GM18909 (cell line): ENCODE data around the gene GPR132.
"Not testable (repeated sequence)": the region's sequence is repeated elsewhere in the genome, so short reads cannot be mapped to it uniquely, and the experiment has no call there.

ENCODE experiments used
- ATAC-seq: cut with Tn5 transposase; IDR thresholded peaks from one replicate; pipeline ENCODE4 v1.9.1; 2021; ENCODE audit warnings: mild to moderate bottlenecking; ENCODE audit not compliant: unreplicated experiment, poor library complexity

GPR132 gene

DNA sequence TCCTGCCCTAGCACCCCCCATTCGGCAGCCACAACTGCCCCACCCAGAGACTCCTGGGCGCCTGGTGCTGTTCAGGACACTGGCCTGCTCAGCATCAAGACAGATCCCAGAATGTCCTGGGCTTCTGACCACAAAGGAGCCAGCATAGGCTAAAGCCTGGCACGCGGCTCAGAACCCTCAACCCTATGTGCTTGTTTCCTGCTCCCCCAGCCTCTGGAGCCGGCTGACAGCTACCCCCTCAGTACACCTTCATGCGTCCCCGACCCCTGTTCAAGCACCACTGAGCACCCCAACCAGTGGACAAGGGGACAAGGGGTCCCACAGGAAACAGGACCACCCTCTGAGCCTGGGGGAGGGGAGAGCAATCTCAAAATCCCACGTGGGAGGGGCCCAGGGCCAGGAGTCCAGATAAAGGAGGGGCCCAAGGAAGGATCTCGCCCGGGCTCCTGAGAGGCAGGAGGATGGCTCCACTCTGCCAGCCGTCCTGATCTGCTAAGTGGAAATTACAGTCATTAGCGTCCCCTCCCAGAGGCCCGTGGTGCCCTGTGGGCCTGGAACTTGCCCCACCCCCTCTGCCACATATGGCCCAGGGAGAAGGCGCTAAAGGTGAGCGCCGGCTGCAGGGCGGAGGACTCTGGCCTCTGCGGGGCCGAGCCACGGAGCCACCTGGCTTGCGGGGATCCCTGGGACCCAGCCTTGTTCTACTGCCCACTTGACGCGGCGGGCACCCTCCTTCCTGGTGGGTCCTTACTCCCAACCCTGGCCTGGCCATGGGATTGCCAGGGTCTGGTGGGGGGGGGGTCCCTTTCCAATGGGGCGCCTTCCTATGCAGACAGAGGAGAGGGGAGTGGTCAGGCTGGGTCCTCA lies 27.2 kb upstream of the GPR132 start:
- ATAC-seq: no peak

- no peak for ATAC-seq
These were observed 26.4 kb upstream of the GPR132 start for GRCh38 chr14:105091517-105092170.

DNA sequence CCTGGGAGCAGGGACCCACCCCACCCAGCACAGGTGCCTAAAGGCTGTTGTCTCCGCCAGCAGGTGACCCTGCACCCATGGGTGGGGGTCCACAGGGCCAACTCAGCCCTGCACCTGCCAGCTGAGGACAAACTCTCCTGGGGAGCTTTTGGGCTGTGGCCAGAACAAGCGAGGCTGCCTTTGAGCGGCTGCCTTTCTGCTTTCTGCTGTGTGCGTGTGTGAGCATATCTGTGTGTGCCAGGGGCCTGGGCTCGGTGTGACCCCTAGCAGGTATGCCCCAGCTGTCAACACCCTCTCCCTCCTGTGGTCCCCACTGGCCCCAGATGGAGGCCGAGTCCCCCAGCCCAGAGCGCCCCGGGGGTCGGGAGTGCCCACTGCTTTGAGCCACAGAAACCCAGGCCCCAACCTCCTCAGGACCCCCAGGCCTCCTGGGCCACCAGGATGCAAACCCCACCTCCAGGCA lies 25.9 kb upstream of the GPR132 start:
- no peak for ATAC-seq

DNA sequence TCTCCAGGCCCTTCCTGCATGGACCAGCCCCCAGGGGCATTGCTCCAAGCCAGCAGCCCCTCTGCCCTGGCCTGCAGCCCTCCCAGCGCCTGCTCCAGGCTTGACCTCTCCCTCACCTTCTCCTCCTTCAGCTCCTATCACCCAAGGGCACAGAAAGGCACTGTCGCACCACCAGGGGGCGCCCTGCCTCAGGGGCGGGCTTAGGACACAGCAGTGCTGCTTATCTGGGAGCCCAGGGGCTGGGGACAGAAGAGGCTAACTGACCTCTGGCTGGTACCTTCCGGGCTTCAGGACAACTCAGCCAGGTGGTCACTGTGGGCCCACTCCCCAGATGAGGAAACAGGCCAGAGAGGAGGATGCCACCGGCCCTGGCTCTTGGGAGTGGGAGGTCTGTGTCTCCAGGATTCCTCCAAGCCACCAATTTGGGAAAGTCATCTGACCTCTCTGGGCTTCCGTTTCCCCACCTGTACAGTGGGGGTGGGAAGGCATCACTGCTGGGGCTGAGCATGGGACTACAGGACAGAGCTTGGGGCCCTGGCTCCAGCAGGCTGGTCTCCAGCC lies 25.3 kb upstream of the GPR132 start:
- ATAC-seq: peak; percentile 31

GRCh38 chr14:105089746-105090492 lies 24.7 kb upstream of the GPR132 start:
- ATAC-seq: no peak

- no peak for ATAC-seq
These were observed 23.8 kb upstream of the GPR132 start for GRCh38 chr14:105088812-105089745.

DNA sequence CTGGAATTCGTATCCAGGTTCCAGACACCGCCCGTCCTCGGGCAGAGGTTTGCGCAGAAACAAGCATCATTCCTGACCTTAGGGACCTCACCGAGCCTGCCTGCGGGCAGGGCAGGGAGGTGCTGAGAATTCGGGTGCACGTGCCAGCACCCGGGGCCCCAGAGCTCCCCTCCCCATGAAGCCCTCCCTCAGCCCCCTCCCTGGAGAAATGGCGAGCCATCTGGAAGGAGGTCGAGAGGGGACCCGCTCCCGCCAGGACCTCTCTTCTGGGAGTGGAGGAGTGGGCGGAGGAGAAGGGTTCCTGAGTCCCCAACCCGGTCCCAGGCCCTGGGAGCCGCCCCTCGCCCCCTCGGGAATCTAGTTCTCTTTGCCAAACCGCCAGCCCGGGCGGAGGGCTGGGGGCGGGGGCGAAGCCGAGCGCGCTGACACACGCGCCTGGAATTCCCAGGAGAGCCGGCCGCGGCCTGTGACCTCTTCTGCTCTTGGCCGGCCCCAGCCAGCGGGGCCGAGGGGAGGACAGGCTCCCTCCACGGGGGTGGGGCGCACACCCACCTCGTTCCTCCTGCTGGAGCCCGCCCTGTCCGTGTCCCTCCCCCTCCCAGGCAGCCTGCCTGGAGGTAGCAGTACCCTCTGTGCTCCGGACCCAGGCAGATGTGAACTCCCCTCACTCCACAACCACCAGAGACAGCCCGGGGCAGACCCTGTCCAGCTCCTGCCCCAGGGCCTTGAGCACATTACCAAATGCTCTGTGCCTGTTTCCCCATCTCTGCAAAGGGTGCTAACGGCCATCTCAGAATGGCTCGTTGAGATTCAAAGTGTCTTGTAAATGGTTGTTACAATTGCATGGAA lies 23.0 kb upstream of the GPR132 start:
- no peak for ATAC-seq

DNA sequence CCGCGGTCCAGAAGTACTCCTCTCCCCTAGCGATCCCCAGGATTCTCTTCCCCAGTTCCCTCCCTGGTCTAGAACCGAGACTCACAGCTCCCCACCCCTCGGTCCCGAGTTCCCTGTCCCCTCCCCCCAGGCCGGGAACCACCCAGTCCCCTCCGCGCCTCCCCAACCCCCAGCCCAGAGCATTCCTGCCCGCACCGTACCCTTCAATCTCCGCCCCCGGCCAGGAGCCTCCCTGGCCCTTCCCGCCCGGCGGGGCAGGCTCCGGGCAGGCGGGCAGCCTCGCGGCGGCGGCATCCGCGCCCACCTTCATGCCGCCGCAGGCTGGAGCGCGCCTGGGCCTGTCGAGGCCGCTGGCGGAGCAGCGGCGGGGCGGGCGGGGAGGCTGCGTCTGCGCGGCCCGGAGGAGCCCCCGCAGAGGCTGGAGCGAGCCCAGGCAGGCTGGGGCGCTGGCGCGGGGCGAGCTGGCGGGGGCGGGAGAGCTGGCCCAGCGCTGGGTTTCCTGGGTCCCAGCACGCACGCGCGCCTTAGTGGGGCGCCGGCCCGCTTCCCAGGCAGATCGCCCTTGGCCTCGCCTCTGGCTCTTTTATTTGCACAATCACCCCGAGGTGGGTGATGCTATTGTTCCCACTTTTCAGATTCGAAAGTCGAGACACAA lies 22.2 kb upstream of the GPR132 start:
- no peak for ATAC-seq

- ATAC-seq: peak; percentile 73
These were observed 21.6 kb upstream of the GPR132 start for GRCh38 chr14:105086833-105087307.

DNA sequence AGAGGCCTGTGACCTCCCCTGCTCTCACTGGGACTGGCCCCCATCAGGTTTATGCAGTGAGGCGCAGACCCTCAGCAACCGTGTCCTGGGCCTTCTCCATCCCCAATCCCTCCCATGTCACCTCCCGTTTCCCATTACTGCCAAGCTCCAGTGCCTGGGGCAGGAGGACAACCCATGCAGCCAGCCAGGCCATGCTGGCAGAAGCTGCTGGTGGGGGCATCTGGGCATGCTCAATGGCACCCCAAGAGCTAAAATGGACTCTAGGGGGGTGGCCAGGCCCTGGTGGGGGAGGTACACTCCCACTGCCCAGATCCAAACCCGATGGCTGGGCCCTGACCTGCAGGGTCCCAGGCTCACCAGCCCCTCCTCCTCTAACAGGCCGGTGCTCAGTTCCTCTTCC lies 20.5 kb upstream of the GPR132 start:
- no peak for ATAC-seq

DNA sequence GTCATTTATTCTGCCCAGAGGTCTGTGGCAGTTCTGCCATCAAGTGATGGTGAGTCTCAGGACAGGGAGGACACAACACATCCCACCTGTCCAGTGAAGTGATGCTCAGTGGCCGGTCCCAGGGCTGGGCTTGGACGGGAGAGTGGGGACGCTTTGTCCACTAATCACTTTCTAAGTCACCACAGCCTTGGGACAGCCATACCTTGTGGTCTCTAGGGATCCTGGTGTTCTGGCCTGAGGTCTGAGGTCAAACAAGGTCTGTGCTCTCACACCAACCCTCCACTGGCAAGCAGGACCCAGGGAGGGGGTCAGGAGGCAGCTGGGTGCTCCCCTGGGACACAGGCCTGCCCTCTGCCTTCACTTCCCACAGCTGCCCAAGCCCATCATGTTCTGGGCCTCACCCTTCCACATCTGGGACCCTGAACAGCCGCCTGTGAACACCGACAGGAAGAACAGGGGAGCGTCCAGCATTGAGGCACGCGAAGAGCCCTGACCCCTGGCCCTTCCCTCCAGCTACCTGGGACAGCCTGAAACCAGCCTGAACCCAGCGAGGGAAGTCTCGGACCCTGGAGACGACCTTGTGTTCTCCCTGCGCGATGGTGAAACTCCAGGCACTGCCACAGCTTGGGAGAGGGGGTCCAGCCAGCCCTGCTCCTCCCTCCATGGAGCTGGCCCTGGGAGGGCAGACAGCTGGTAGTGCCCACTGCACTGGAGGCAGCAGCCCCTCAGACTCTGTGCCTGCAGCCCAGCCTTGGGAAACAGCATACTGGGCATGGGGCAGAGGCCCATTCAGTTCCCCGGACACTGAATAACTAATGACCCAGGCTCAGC lies 19.7 kb upstream of the GPR132 start:
- no peak for ATAC-seq

- no peak for ATAC-seq
These were observed 18.9 kb upstream of the GPR132 start for GRCh38 chr14:105083926-105084685.

DNA sequence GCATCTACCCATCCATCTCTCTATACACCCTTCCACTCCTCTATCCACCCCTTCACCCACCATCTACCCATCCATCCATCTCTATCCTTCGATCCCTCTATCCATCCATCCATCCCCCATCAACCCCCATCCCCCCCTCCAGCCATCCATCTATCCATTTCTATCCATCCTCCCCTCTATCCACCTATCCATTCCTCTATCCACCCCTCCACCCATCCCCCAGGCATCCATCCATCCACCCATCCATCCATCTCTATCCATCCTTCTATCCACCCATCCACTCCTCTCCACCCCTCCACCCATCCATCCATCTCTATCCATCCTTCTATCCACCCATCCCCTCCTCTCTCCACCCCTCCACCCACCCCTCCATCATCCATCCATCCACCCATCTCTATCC lies 17.5 kb upstream of the GPR132 start:
- no peak for ATAC-seq

DNA sequence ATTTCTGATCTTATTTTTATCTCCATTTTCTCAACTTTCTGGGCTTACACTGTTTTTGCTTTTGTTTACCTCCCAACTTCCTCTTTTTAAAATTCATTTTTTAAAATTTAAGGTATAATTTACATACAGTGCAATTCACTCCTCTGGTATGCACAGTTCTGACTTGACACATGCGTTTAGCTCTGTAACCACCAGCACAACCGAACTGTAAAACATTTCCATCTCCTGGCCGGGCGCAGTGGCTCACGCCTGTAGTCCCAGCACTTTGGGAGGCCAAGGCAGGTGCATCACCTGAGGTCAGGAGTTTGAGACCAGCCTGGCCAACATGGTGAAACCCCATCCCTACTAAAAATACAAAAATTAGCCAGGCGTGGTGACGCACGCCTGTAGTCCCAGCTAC lies 16.2 kb upstream of the GPR132 start:
- ATAC-seq: not testable (repeated sequence)

DNA sequence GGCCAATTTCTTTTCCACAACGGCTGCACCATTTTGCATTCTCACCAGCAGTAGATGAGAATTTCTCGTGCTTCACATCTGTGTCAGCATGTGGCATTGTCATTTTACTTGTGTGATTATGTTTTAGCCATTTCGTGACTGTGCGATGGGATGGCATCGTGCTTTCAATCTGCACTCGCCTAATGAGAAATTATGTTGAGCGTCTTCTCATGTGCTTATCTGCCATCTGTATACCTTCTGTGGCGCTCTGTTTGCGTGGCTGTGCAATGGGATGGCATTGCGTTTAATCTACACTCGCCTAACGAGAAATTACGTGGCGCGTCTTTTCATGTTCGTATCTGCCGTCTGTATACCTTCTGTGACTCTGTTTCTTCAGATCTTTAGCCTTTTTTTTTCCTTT lies 14.9 kb upstream of the GPR132 start:
- no peak for ATAC-seq

DNA sequence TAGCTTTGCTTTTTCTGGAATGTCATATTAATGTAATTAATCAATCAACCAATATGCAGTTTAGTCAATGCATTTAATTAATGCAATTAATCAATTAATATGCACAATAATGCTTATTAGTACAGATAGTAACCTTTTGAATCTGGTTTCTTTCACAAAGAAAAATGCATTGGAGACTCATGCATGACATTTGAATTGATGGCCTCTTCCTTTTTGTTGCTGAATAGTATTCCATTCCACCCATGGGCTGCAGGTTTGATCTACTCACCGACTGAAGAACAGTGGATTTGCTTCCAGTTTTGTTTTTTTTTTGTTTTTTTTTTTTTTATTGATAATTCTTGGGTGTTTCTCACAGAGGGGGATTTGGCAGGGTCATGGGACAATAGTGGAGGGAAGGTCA lies 13.1 kb upstream of the GPR132 start:
- no peak for ATAC-seq

- no peak for ATAC-seq
These were observed 12.4 kb upstream of the GPR132 start for GRCh38 chr14:105077649-105077995.
